Muscle of arm (tissue), 12 donors: ENCODE data around the gene CCR7. TPM values are rescaled to one million over a fixed set of nuclear protein-coding genes. Genes with fewer than 3 reads are reported as not detected.
A peak's percentile ranks its signal among the peaks of the same experiment; 100 is the strongest.
"Not testable (repeated sequence)": the region's sequence is repeated elsewhere in the genome, so short reads cannot be mapped to it uniquely, and the experiment has no call there.

Experiments
- DNase-seq: peaks from one replicate; pipeline ENCODE4 v3.0.0-alpha.2; 2013
- polyA plus RNA-seq, 12 donors: library from polyadenylated mRNA; unstranded; fragments of 120-200 nt; gene quantifications; one replicate each; pipeline ENCODE4 v1.2.1, GENCODE V29; 2013; ENCODE audit not compliant: insufficient read length in 12 of 12

CCR7 gene
- polyA plus RNA-seq, 12 donors = 0.18 to 3.5 (median 0.55) TPM; not detected in 2

DNA sequence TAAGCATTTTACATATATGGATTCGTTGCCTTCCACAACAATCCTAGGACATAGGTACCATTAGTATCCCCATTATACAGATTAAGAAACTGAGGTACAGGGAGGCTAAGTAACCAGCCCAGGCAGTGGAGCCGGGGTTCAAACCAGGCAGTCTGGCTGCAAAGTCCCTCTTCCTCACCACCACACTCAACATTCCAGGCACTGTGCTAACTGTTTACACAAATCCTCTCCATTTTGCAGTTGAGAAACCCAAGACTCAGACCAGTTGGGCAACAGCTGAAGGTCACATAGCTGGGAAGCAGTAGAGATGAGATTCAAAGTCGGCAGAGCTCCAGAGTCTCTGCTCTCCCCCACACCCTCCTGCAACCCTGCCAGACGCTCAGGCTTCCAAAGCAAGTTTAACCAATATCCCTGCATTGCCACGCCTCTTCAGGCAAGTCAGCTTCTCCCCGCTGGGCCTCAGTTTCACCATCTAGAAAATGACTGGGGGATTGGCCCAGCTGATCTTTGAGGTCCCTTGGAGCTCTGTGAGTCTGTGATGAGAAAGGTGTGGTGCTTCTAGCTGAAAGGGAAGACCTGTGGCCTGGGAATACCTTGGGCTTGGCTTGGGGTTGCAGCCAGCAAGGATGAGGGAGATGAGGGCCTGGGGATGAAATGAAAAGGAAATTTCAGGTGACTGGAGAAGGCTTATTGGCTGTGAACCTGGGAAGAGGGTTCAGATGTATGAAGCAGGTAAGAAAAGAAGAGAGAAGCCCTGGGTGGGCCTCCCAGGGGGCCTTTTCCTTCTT is 14.0 kb downstream of the CCR7 start:
- peak; percentile 77 for DNase-seq

DNA sequence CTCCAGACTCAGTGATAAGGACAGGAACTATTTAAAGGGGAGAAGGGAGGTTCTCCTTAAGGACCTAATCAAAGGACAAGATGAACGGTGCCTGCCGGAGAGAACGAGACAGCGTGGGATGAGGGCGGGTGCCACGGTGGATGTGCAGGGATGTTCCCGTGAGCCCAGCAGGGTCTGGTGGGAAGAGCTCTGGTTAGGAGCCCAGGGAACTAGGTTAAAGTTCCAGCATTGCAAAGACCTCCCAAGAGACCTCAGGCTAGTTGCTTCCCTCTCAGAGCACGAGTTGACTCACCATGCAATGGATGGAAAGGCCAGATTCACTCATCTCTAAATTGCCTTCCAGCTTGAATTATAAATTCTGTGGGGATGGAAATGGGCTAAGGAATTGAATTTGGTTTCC is 14.7 kb downstream of the CCR7 start:
- no peak for DNase-seq

DNA sequence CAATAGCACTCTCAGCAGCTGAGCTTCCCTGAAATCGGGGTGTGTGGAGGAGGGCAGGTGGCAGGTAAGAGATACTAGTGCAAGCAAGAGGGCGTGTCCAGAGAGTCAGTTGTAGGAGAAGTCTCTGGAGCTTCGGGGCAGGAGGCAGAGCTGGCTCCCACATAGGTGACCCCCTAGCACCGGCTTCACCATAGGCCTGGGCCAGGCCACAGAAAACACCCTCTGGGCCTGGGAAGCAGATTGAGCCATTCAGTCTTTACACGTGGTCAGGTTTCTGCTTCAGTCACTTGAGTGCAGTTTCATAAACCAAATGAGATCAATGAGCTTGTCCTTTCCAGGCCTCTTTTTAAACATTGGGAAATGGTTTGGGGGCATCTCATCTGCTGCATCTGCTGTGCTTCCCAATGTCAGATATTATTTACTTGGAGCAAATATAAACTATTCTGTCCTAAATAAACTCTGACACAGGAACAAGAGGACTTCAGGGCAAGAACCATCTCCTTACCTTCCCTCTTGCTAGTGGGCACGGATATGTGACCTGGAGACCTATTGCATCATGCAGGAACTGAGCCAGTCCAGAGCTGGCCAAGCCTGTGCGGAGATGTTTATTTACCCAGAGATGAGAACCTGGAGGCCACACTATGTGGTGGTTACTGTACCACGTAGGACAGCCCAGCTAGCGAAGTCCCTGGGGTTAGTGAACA is 16.1 kb downstream of the CCR7 start:
- no peak for DNase-seq

DNA sequence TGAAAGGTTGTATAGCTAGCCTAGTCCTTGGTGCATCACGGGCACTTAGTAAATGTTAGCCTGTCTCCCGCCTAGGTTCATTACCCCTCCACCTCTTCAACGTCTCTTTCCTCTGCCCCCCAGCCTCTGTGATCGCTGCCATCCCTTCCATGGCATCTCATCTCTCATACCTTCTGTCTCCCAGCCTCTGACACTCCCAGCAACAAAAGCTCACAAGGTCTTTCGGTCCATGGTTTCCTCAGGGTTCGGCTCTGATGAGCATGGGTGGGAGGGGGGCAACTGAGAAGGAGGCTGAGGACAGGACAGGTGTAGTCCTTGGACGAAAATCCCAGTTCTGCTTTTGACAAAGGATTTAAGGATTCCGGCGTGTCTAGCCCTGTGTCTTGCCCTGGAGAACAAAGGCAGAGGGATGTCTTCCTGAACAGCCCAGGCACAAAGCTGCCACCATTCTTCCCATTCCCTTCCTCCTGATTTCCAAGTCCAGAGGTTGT is 16.7 kb downstream of the CCR7 start:
- no peak for DNase-seq

DNA sequence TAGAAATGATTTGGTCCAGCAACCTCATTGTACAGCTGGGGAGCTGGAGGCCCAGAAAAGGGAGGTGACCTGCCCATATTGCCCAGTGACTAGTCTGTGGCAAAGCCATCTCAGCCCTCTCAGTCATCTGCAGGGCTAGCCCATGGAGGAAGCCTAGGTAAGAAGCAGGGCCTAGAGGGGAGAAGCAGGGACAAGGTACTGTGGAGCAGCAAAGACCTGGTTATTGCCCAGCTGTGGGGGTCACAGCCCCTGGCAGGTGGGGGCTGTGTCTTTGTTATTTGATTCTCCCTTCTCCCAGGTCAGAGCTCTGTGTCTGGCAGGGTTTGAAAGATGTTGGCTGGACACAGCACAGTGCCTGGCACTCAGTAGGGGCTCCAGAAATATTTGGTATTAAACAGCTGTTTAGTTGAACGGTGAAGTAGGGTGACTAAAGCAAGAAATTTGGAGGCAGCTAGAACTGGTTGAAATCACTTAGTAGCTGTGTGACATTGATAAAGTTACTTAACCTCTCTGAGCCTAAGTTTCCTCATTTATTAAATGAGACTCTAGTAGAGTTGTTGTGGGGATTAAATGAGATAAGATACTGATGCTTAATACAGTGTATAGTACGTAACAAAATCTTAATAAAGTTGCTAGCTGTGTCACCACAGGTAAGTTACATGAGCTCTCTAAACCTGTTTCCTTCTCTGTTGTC is 17.3 kb downstream of the CCR7 start:
- DNase-seq = no peak

DNA sequence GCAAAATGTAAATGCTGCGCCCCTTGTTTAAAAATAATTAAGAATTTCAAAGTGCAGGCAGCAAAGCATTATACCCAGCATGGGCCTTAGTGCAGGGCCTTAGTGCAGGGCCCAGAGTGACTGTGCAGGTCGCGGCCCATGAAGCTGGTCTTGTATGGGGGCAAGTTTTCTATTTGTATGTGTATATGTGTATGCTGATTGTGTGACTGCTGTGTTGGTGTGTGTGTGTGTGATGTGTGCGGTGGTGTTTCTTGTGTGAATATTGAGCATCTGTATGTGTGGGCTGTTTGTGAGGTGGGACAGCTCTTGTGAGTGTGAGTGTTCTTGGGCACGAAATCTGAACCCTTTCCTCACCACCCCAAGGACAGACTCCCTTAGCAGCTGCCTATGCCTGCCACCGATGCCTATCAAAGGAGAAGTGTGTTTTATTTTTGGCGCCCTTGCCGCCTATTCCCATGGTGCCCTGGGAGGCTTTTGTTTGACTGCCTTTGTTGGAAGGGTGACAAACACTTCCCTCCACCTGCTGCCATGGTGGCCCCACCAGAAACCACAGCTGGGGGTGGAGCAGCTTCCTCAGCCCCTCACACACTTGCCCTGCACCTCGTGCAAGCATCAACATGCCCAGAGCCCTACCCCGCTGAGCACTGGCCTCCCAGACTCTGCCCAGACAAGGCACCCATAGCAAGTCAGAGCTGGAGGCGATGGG is 18.0 kb downstream of the CCR7 start:
- no peak for DNase-seq

DNA sequence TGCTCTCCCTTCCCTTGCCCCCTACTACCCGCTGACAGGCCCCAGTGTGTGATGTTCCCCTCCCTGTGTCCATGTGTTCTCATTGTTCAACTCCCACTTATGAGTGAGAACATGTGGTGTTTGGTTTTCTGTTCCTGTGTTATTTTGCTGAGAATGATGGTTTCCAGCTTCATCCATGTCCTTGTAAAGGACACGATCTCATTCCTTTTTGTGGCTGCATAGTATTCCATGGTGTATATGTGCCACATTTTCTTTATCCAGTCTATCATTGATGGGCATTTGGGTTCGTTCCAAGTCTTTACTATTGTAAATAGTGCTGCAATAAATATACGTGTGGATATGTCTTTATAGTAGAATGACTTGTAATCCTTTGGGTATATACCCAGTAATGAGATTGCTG is 18.8 kb downstream of the CCR7 start:
- not testable (repeated sequence) for DNase-seq

DNA sequence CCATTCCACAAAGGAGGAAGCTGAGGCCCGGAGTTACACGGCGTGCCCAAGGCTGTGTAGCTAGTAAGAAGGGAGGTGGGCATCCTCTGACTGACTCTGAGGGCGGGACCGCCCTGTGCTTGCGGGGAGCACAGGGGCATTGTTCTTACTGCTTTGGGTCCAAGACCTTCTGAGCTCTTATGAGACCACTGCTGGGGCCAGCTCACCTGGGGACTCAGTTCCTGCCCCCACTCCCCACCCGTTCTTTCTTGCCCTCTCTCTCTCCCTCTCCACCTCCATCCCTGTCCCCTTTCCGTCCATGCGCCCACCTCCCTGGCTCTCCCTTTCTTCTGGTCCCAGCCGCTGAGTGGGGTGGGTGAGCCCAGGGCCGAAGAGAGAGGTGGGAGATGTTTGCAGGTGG is 19.6 kb downstream of the CCR7 start:
- no peak for DNase-seq

DNA sequence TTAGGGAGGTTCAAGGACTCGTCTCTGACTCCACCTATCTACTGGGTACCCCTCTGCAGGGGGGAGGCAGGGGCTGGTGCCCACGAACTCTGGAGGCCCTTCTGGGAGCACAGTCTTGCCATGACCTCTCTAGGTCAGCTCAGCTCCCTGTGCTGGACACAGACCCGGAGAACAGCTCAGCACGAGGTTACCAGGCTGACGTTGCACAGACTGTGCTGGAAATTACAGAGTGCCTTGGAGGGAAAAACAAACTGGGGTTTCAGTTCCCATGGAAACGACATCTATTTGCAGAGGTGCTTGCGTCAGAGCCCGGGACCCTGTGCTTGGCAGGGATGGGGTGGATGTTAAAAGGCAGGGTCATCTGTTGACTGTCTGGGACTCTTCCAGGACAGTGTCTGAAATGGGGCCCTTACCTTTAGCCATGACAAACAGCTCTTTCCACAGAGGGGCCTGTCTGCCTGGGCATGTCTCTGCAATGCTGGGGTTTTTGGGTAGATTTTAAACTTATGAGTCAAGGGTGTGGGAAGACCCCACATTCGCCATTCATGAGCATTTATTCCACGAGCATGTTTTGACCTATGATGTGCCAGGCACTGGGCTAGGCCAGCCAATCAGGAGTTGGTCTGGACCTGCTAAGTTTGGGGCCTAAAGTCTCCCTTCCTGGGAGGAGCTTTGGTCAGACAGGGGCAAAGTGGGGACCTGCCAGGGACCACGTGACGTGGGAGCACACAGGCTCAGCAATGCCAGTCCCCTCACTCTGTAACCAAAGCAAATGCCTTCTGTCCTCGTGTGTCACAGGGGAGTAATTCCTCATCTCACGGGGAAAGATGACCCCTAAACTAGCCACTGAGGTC is 22.5 kb downstream of the CCR7 start:
- peak; percentile 90 for DNase-seq

DNA sequence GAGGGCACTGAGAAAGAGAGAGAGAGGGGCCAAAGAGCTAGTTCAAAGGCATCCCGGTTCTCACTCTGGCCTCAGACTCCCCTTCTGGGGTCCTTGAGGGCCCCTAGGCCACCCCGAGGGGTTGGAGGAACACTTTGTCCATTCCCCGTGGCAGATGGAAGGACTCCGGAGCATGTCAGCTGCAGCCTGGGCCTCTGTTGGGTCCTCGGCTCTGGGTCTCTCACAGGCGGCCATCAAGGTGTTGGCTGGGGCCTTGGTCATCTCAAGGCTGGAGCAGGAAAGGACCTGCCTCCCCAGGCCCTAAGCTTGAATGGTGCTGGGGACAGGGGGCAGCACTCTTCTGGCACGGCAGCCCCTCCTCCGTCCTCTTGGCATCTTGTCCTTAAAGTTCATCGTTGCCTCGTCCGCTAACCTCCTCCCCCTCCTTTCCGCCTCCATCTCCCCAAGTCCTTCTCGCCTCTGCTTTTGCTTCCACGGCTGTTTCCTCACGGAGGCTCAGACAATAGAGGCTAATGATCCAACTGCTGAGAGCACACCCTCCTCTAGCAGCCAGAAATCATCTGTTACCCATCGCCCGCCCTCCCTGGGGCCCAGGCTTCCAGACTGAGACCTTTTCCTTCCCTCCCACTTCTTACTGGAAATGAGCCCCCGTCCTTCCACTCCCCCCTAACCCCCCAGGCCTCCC is 23.3 kb downstream of the CCR7 start:
- peak; percentile 84 for DNase-seq

DNA sequence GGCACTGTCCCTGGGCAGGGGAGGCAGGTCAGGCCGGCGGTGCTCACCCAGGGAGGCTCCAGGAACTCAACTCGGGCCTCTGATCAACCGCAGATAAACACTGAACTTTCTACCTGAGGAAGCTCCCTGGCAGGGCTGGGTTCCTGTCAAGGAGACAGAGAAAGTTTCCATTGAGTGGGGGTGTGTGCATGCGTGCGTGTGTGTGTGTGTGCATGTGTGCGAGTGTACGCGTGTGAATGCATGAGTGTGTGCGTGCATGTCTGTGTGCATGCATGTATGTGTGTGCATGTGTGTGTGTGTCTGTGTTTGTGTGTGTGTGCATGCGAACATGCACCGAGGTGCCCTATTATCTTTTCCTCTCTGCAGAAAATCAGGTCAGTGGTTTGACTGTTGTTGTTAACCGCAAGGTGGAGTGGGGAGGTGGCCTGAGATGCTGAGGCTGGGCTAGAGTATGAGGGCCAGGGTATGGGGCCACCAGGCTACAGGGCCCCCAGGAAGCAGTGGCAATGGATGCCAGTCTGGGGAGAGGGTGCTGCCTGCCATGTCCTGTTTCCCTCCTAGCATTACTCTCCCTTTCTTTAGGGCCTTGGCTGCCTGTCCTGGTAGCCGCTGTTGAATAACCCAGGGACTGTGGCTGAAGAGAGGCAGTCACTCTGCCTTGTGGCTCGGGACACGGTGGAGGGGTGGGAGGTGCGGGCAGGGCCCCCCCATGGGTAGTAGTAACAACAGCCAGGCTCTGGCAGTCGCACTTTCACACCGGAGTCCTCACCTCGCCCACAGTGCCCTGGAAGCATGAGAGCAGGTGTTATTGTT is 24.0 kb downstream of the CCR7 start:
- DNase-seq = no peak

DNA sequence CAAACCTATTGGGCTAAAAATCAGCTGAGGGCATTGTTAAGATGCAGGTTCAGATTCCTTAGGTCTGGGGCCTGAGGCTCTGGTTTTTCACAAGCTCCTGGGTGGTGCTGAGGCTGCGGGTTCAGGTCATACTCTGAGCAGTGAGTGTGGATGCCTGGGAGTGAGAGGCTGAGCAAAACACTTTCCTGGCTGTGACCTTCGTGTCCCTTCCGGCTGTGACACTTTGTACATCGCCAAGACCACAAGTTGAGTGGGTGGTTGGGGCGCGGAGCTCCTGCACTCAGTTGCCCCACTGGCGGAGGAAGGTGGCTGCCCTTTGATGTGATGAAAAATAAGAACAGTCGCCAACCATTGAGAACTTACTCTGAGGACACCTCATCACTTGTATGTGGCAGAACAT is 24.8 kb downstream of the CCR7 start:
- no peak for DNase-seq

DNA sequence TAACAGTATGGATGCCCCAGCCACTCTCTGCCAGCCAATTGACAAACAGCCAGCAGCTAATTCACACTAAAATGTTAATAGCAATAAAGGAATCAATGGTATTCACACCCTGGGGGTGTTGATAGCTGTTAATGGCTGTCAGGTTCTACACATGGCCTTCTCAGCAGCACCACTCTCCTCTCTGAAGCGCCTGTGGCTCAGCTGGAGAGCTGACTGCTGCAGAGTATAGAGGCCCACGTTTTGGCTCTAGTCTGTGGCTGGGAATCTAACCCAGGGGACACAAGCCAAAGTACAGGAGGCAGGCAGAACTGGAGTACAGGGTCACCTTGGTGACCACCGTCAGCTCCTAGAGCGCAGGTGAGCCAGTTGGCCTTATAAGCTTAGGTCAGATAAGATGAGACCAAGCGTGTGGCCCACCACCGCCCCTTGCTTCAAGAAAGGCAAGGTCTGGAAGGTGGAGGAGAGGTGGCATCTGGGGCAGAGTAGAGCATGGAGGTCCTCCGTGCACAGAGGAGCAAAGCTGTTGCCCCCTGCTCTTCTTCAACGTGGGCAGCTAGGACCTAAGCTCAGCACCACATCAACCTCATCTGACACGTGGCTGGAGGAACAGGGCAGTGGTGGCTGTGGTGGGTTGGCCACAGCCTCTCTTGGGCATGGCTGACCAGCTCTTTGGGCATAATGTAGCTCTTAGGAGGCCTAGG is 25.4 kb downstream of the CCR7 start:
- DNase-seq = no peak

DNA sequence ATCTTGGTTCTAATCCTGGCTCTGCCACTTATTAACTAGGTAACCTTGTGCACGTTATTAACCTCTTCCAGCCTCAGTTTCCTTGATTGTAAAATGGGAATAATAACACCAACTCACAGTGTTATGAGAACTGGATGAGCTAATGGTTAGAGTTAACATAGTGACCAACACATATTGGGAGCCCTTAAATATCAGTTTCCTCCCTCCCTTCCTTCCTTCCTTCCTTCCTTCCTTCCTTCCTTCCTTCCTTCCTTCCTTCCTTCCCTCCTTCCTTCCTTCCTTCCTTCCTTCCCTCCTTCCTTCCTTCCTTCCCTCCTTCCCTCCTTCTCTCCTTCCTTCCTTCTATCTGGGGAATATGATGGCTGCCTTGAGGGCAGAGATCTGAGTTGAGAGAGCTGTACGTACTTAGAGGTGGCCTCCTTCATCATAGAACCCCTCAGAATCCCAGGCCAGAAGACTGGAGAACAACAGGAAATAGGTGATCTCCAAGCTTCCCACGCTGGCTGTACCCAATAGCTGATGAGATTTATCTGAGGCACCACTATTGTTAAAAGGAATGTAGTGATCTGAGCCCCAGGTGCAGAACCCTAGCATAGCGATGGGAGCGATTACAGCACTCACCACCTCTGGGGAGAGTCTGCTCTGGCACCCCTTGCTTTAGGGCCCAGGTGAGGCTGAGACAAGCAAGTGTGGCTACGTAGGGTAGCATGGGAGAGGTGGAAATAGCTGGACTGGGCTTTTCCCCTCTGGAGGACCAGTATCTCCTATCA is 26.2 kb downstream of the CCR7 start:
- no peak for DNase-seq

DNA sequence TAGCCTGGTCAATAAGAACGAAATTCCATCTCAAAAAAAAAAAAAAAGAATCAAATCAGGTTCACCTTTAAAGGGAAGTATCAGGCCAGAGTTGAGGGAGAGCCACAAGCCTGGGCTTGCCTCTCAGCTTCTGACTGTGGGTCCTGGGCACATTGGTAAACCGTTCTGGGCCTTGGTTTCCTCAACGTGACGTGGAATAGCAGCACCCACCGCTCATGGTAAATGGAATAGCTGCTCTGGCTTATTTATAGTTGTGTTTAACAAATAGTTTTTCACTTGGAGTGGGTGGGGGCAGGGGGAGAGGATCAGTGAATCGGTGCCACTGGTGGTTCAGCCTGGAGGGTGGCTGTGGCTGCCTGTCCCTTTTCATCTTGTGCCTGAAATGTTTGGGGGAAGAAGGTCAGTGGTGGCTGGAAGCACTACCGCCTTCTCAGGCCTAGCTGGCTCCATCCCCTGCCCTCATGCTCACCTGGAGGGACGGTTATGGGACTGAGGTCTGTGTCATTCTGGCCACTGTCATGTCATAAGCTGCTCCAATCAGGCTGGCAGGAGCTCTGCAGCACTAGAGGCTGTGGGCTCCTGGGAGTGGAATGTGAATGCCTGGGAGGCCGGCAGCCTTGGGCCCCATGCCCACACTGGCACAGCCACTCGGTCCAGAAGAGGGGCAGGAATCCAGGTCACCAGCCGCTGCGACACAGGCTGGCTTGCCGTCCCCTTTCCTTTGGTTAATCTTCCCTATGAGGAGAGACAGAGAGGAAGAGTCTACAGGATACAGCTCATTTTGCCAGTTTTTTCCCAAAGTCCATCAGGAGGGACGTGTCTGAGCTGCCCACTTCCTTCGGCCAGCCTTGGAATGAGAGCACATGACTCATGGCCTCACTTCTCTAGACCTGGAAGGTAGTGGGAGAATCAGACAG is 27.0 kb downstream of the CCR7 start:
- no peak for DNase-seq

DNA sequence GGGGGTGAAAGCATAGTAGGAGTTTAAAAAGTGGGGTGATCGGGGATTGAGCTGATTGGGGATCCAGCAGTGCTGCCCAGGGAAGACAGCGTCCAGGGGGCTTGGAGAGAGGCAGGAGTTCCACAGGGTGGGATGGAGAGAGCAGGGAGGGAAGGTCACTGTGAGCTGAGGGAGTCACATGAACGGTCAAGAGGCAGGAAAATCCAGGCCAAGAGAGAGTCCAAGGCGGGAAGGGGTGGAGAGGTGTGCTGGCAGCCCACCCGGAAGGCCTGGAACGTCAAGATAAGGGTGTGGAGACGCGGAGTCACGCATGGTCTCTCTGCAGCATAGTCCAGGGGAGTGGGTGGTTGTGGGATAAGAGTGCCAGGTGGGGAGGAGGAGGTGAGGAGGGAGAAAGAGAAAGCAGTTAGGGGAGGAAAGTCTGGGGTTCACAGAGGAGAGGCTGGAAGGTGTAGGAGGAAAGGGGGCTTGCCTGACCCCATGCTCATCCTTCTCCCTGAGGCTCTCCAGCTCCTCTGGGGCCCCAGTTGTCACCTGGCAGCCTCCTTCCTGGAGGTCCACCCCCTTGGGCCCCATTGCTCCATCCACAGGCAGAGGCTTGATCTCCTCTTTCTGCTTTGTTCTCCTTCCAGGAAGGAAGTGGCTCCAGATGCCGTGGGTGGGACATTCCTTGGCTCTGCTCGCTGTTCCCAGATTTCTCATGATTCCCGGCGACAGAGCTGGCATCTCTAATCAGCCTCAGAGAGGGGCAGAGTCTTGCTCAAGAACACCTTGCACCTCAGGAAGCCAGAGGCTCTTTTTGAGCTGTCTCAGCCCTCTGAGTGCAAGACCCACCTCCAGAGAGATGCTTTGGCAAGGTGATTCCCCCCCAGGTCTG is 28.7 kb downstream of the CCR7 start:
- no peak for DNase-seq
